Transverse colon (tissue), 4 donors: ENCODE measurements around the gene CLK3.

ENCODE experiments used
- CTCF ChIP-seq, 5 experiments: fragments of 200-600 bp in 3 of 5; fragments of 450-650 bp in 2 of 5; sonication (generic) in 3 of 5; IDR thresholded peaks; 1 replicate in 2 of 5; 2 replicates in 3 of 5; pipeline ENCODE4 v1.5.1; 2016 to 2017; ENCODE audit warnings: antibody characterized with exemption in 5 of 5, inconsistent platforms in 3 of 5, mild to moderate bottlenecking in 2 of 5, moderate library complexity in 1 of 5
- POLR2A ChIP-seq: fragments of 450-650 bp; IDR thresholded peaks from one replicate; pipeline ENCODE4 v1.6.1; 2016; ENCODE audit warnings: antibody characterized with exemption, mild to moderate bottlenecking, moderate library complexity
- POLR2AphosphoS5 ChIP-seq, 3 donors: sonication (generic); formaldehyde crosslinking; IDR thresholded peaks; one replicate each; pipeline ENCODE4 v1.6.1; 2016; ENCODE audit warnings: antibody characterized with exemption in 3 of 3

- TF ChIP-seq CTCF (IDR thresholded peaks at IDR 0.05) (no peak), POLR2AphosphoS5 (IDR thresholded peaks at IDR 0.05) (no peak), POLR2A (no peak)
These were observed 15.8 kb downstream of the CLK3 start for GRCh38 chr15:74631408-74631807.
